Muscle layer of colon (tissue), 2 donors: Measurements from ENCODE around the gene MRPS2.
A peak's percentile ranks its signal among the peaks of the same experiment; 100 is the strongest.
"Not testable (repeated sequence)": the region's sequence is repeated elsewhere in the genome, so short reads cannot be mapped to it uniquely, and the experiment has no call there.

Experiments
- H3K27ac ChIP-seq: one replicate; pipeline ENCODE4 v1.7.0; 2013; ENCODE audit warnings: low read depth, mild to moderate bottlenecking, low read length, moderate library complexity
- H3K27me3 ChIP-seq, 2 donors: one replicate each; pipeline ENCODE4 v1.7.0; 2013; ENCODE audit warnings: low read length in 2 of 2, mild to moderate bottlenecking in 2 of 2; ENCODE audit not compliant: insufficient read depth in 2 of 2, control insufficient read depth in 1 of 2
- H3K36me3 ChIP-seq: one replicate; pipeline ENCODE4 v1.7.0; 2013; ENCODE audit warnings: mild to moderate bottlenecking, low read length; ENCODE audit not compliant: insufficient read depth
- H3K4me1 ChIP-seq: one replicate; pipeline ENCODE4 v1.7.0; 2013; ENCODE audit warnings: mild to moderate bottlenecking, low read length; ENCODE audit not compliant: insufficient read depth
- H3K4me3 ChIP-seq, 2 donors: one replicate each; pipeline ENCODE4 v1.7.0; 2013; ENCODE audit warnings: low read length in 2 of 2, low read depth in 1 of 2, mild to moderate bottlenecking in 1 of 2, moderate library complexity in 1 of 2
- H3K9ac ChIP-seq: one replicate; pipeline ENCODE4 v1.7.0; 2013; ENCODE audit warnings: low read length
- H3K9me3 ChIP-seq: one replicate; pipeline ENCODE4 v1.7.0; 2013; ENCODE audit warnings: mild to moderate bottlenecking, low read length
- donor health status: abdominal sarcoma.
- donor health status: Adenocarcinoma of cecum.

The MRPS2 gene

DNA sequence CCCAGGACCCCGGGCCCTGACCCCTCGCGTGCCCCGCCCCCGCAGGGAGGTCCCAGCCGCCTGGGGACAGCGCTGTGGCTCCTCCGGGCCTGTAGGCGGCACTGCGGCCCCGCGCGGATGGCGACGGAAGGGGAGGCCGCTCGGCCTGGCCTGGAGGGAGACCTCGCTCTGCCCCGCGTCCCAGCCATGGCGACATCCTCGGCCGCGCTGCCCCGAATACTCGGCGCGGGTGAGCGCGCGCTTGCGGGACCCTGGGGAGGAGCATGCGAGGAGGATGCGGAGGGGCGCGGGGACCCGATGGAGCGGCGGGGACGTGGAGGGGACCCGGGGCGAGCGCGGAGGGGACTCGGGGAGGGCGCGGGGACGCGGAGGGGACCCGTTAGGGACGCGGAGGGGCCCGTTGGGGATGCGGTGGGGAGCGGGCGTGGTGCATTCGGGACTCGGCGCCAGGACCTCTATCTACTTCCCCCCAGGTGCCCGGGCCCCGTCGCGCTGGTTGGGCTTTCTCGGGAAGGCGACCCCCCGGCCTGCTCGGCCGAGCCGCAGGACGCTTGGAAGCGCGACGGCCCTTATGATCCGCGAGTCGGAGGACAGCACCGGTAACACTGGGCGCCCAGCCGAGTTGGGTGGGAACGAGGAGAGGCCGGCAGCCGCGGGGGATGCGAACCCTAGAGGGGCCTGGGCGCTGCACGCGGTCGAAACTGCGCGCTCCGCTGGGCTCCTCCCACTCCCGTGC lies at the start of gene MRPS2:
TSS of gene MRPS2 (plus strand) at position 158 of the 736 bp plus-strand sequence. CDS start at position 187, 29 bp downstream.
- no peaks in the 10 kb centered on the region for H3K27me3 ChIP-seq
- H3K27ac ChIP-seq = peak within 1 kb of the TSS; percentile 79
- peak within 1 kb of the TSS; percentile 61 for H3K9ac ChIP-seq
- H3K36me3 ChIP-seq = peaks cover 37% of the 10 kb centered on the region
- H3K4me1 ChIP-seq = peaks cover 14% of the 10 kb centered on the region
- H3K9me3 ChIP-seq = no peaks in the 10 kb centered on the region
- H3K4me3 ChIP-seq = peak within 1 kb of the TSS; percentile 96 to 99

DNA sequence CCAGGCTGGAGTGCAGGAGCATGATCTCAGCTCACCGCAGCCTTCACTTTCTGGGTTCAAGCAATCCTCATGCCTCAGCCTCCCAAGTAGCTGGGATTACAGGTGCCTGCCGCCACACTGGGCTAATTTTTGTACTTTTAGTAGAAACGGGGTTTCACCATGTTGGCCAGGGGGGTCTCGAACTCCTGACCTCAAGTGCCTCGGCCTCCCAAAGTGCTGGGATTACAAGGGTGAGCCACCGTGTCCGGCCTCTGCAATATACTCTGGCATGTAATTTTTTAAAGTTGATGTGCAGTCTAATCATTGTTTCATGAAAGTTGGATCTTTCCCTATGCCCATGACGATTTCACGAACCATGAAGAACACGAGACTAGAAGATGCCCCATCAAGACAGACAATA lies 49.5 kb upstream of the MRPS2 start:
- Histone ChIP-seq H3K36me3 (no peaks in the 10 kb centered on the region), H3K9ac (no peak overlapping the region), H3K9me3 (no peaks in the 10 kb centered on the region), H3K27me3 (peaks cover 0 to under 1% of the 10 kb centered on the region in 2 donors), H3K4me3 (no peak overlapping the region), H3K27ac (no peak overlapping the region), H3K4me1 (no peaks in the 10 kb centered on the region)

GRCh38 chr9:135451909-135452308 lies 48.6 kb upstream of the MRPS2 start:
- not testable (repeated sequence) for H3K27me3 ChIP-seq, H3K4me1 ChIP-seq, H3K27ac ChIP-seq, H3K9ac ChIP-seq, H3K9me3 ChIP-seq, H3K36me3 ChIP-seq, H3K4me3 ChIP-seq

DNA sequence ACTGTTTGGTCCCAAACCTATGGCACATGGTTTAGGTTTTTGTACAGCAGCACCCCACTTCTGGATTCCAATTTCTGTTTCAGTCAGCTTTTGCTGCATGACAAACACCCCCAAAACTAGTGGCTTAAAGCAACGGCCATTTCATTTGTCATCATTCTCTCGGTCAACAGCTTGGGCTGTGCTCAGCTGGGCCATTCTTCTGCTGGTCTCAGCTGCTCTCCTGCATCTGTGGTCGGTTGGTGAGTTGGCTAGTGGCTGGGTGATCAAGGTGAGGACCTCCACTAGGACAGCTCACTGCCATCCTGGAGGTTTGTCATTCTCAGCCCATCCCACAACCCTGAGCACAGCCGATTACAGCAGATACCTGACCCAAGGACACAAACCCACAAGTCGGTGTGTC lies 45.7 kb upstream of the MRPS2 start:
- Histone ChIP-seq H3K9me3 (no peaks in the 10 kb centered on the region), H3K27ac (no peak overlapping the region), H3K27me3 (peaks cover 0 to 4% of the 10 kb centered on the region in 2 donors), H3K9ac (no peak overlapping the region), H3K4me1 (no peaks in the 10 kb centered on the region), H3K4me3 (no peak overlapping the region), H3K36me3 (no peaks in the 10 kb centered on the region)

DNA sequence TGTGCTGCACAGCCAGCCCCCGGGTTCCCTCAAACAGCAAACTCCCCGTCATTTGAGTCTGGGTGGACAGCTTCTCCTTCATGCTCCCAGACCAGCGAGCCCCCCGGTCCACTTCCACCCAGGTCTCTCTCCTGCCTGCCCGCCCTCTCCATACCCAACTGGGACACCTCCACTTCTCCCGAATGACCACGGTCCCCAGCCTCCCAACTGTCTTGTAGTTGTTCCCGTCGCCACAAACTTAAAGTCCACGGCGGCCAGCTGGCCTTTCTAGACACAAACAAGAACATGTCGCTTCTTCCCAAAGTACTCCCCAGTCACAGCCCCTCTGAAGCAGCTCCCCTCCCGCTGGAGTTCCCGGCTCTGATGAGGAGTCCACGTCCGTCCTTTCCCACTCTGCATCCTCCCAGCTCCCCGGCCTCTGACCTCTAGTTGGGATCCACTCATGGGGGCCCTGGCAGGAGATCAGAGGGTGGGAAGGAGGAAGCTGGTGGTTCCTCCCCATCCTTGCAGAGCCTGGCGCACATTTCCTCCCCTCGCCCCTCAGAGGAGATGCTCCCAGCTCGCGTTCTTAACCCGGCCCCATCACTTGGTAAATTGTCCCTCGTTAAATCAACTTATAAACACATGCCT lies 45.0 kb upstream of the MRPS2 start:
- Histone ChIP-seq H3K9ac (no peak overlapping the region), H3K4me3 (no peak overlapping the region), H3K9me3 (no peaks in the 10 kb centered on the region), H3K36me3 (no peaks in the 10 kb centered on the region), H3K27me3 (peaks cover 0 to 4% of the 10 kb centered on the region in 2 donors), H3K4me1 (no peaks in the 10 kb centered on the region), H3K27ac (no peak overlapping the region)

DNA sequence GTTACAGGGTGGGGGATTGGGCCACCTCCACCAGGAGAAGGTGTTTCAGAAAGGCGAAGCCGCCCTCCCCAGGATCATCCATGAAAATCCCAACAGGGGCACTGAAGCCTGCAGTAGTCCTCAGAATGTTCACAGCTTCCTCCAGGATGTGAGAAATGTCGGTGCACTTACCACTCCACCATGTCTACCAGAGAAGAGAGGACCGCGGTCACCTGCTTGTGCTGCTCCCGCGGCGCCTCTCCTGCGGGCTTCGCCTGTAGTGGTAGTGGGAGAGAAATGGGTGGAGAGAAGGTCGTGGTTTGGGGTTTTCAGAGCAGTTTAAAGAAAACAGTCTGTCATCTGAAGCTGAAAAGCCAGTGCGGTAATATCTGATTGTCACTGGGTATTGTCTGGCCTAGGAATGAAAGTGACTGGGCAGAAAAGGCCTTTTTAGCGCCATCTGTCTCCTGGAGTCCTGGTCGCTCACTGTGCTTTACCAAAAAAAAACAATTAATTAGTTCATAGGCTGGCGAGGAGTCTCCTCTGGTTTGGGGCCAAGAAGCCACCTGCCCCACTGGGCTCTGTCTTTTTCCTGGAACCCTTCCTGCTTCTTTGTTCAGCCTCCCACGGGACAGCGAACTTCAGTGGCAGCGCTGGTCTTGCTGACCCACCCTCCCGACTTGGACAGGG lies 43.9 kb upstream of the MRPS2 start:
- no peaks in the 10 kb centered on the region for H3K4me1 ChIP-seq
- H3K27me3 ChIP-seq = peaks cover 0 to 4% of the 10 kb centered on the region in 2 donors
- no peaks in the 10 kb centered on the region for H3K36me3 ChIP-seq
- H3K9me3 ChIP-seq = no peaks in the 10 kb centered on the region
- H3K9ac ChIP-seq = no peak overlapping the region
- H3K4me3 ChIP-seq = no peak overlapping the region
- no peak overlapping the region for H3K27ac ChIP-seq

- H3K36me3 ChIP-seq, H3K9ac ChIP-seq, H3K4me3 ChIP-seq, H3K4me1 ChIP-seq, H3K27ac ChIP-seq, H3K27me3 ChIP-seq, H3K9me3 ChIP-seq: not testable (repeated sequence)
Measured at GRCh38 chr9:135458478-135458877, 42.0 kb upstream of the MRPS2 start.

GRCh38 chr9:135461936-135462335 lies 38.5 kb upstream of the MRPS2 start:
- H3K9me3 ChIP-seq = no peaks in the 10 kb centered on the region
- no peaks in the 10 kb centered on the region for H3K4me1 ChIP-seq
- H3K4me3 ChIP-seq = no peak overlapping the region
- H3K36me3 ChIP-seq = no peaks in the 10 kb centered on the region
- H3K27ac ChIP-seq = no peak overlapping the region
- no peak overlapping the region for H3K9ac ChIP-seq
- peaks cover 0 to 3% of the 10 kb centered on the region in 2 donors for H3K27me3 ChIP-seq

DNA sequence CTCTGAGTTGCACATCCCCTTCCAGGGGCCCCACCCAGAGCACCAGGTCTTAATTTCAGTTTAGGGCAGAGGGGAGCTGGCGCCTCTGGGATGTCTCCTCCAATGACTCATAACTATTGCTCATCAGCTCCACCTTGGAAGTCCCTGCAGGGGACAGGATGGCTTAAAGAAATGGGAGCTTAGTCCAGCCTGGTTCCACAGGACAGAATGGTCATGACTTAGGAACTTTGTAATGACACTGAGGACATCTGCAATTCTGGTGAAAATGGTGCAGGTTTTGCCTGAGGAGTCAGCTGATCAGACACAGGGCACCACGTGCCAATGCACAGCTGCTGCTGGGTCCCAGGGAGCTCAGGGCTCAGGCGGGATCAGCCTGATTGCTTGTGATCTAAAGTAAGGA lies 37.3 kb upstream of the MRPS2 start:
- Histone ChIP-seq H3K4me1 (no peaks in the 10 kb centered on the region), H3K27me3 (no peaks in the 10 kb centered on the region), H3K9ac (no peak overlapping the region), H3K4me3 (no peak overlapping the region), H3K27ac (no peak overlapping the region), H3K9me3 (no peaks in the 10 kb centered on the region), H3K36me3 (no peaks in the 10 kb centered on the region)

- Histone ChIP-seq H3K27me3 (no peaks in the 10 kb centered on the region), H3K36me3 (no peaks in the 10 kb centered on the region), H3K9ac (no peak overlapping the region), H3K9me3 (no peaks in the 10 kb centered on the region), H3K4me1 (no peaks in the 10 kb centered on the region), H3K4me3 (no peak overlapping the region), H3K27ac (no peak overlapping the region)
Measured at GRCh38 chr9:135464181-135464580, 36.3 kb upstream of the MRPS2 start.

DNA sequence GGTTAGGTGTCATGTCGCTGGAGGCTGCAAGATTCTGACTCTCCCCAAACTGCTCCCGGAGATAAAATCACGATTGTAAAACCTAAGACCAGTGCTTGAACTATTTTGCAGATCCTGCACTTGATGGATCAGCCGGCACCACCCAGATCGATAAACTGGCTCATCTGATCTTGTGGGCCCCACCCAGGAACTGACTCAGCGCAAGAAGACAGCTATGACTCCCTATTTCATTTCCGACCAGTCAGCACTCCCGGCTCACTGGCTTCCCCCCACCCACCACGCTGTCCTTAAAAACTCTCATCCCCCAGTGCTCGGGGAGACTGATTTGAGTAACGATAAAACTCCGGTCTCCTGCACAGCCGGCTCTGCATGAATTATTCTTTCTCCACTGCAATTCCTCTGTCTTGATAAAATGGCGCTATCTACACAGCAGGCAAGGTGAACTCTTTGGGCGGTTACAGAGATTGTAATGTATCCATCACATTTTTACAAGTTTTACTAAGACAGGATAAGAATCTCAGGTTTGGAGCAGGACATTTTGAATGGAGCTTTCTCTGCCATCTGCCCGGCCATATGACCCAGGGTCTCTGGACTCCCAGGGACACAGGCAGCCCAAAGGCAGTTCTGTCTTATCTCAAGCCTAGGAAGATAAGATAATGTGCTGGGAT lies 31.5 kb upstream of the MRPS2 start:
- Histone ChIP-seq H3K9ac (no peak overlapping the region), H3K9me3 (no peaks in the 10 kb centered on the region), H3K27ac (no peak overlapping the region), H3K27me3 (no peaks in the 10 kb centered on the region), H3K36me3 (no peaks in the 10 kb centered on the region), H3K4me1 (no peaks in the 10 kb centered on the region), H3K4me3 (no peak overlapping the region)
